ENCODE measurements around the gene SIK2.

The SIK2 gene

DNA sequence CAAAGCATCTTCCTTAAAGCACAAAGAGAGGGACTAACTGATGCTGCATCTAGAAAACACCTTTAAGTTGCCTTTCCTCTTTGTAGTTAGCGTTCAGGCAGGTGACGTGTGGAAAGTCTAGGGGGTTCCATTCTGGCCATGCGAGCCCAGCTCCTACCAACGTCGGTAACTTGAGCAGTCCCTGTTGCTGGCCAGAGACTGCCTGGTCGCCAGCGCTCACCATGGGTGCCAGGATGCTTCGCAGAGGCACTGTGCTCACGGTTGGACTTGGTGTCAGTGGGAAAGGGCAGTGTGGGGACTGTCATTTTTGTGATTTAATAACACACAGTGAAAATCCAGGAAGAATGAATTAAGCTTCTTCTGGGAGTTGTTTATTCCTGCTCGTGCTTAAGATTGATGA lies 123.4 kb downstream of the SIK2 start:
- TF ChIP-seq, protein P1, sequence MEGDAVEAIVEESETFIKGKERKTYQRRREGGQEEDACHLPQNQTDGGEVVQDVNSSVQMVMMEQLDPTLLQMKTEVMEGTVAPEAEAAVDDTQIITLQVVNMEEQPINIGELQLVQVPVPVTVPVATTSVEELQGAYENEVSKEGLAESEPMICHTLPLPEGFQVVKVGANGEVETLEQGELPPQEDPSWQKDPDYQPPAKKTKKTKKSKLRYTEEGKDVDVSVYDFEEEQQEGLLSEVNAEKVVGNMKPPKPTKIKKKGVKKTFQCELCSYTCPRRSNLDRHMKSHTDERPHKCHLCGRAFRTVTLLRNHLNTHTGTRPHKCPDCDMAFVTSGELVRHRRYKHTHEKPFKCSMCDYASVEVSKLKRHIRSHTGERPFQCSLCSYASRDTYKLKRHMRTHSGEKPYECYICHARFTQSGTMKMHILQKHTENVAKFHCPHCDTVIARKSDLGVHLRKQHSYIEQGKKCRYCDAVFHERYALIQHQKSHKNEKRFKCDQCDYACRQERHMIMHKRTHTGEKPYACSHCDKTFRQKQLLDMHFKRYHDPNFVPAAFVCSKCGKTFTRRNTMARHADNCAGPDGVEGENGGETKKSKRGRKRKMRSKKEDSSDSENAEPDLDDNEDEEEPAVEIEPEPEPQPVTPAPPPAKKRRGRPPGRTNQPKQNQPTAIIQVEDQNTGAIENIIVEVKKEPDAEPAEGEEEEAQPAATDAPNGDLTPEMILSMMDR (IDR thresholded peaks at IDR 0.05; ENCODE audit: low read depth, low read length) = no peak
- H3K4me3 ChIP-seq (ENCODE audit: low read depth, low read length) = no peak overlapping the region
- DNase-seq (ENCODE audit: low read depth, low spot score) = no peak
- in situ Hi-C loops (cut with HindIII; ENCODE audit: low sequenced_read_pairs) = no loop called here

DNA sequence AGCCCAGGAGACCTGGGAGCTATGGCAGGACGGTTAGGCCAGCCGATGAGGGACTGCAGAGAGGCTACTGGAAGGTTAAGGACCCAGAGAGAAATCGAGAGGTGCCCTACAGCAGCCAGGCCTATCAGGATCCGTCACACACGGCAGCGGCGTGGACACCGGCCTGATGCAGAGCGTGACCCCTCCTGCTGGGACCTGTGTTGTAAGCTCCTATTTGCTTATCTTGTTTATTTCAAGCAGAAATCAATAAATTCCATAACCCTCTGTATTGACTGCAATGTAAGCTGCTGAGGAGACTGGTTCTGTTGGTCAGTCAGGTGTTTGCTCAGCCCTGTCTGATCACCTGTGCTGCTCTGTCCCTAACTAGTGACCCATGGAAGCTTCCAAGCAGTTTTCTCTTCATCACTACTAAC lies 124.1 kb downstream of the SIK2 start:
- H3K4me3 ChIP-seq (ENCODE audit: low read depth, low read length) = no peak overlapping the region
- TF ChIP-seq, protein P1 (IDR thresholded peaks at IDR 0.05; ENCODE audit: low read depth, low read length) = no peak
- in situ Hi-C loops (cut with HindIII; ENCODE audit: low sequenced_read_pairs) = no loop called here
- DNase-seq (ENCODE audit: low read depth, low spot score) = no peak

DNA sequence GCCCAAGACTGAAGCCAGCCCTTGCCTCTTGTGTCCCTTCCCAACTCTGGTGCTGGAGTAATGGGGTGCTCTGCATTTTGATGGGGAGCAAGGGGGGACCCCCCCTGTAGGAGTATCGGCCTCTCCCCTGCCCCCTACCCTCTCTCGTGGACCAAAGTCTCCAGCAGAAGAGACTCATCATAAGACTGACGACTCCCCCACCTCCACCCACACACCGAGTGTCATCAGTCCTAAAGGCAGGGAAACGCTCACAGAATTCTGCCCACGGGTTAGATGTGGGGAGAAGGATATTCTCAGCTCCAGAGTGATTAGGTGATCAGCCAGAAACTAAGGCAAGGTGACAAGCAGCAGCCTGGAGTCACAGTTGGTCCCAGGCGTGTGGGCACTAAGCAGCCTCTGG lies 125.2 kb downstream of the SIK2 start:
- in situ Hi-C loops (cut with HindIII; ENCODE audit: low sequenced_read_pairs) = no loop called here
- no peak for DNase-seq (ENCODE audit: low read depth, low spot score)
- TF ChIP-seq, protein P1 (IDR thresholded peaks at IDR 0.05; ENCODE audit: low read depth, low read length) = no peak
- no peak overlapping the region for H3K4me3 ChIP-seq (ENCODE audit: low read depth, low read length)

DNA sequence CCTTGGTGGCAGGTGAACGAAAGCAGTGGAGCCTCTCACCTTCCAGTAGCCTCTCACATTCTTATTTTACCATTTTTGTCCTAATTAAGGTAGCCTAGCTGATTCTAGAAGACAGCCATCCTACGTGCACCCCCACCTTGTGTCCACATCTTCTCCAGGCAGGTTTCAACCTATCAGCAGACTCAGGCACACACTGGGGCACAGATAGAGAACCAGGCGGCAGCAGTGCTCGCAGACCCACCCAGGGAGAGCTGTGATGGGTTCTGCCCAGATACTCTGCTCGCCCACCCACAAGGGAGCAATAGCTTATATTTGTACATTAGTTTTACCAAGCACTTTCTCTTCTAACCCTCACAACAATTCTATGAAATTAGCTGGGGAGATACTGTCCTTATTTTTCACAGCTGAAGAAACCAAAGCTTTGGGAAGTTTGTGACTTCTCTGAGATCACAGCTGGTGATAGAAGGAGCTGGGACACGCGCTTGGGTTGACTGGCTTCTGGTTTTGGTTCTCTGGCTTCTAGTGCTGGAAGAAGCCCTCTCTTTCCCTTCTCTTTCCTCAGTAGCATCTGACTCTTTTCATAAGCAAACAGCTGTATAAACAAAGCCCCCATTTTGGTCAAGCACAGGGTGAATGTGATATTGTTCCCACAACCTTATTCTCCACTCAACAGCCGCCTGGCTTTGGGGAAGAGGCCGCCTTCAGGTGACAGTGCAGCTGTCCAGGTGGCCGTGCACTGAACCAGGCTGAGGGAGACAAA lies 127.0 kb downstream of the SIK2 start:
- in situ Hi-C loops (cut with HindIII; ENCODE audit: low sequenced_read_pairs) = no loop called here
- TF ChIP-seq, protein P1 (IDR thresholded peaks at IDR 0.05; ENCODE audit: low read depth, low read length) = no peak
- H3K4me3 ChIP-seq (ENCODE audit: low read depth, low read length) = no peak overlapping the region
- DNase-seq (ENCODE audit: low read depth, low spot score) = peak; percentile 53

DNA sequence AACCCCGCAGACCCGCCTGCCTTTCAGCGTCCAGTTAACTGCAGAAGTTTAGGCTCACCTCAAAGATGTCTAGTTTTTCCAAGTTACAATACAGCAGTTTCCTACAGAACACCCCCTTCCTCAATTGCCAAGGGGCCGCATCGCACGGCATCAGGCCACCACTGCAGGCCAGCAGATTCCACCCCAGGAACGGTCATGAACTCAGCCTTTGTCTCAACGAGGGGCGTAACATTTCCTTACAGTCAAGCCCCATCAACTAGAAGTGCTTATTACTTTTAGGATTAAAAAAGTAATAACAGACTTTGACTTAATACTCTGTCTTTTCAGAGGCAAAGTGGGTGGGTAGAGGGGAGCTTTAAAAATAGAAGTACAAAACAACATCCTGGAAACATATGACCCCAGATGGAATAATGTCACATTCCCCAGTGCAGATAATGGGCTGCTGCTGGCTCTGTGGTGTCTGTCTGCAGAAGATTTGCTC lies 127.6 kb downstream of the SIK2 start:
- no peak overlapping the region for H3K4me3 ChIP-seq (ENCODE audit: low read depth, low read length)
- peak; percentile 58 for DNase-seq (ENCODE audit: low read depth, low spot score)
- in situ Hi-C loops (cut with HindIII; ENCODE audit: low sequenced_read_pairs) = no loop called here
- TF ChIP-seq, protein P1 (IDR thresholded peaks at IDR 0.05; ENCODE audit: low read depth, low read length) = no peak

DNA sequence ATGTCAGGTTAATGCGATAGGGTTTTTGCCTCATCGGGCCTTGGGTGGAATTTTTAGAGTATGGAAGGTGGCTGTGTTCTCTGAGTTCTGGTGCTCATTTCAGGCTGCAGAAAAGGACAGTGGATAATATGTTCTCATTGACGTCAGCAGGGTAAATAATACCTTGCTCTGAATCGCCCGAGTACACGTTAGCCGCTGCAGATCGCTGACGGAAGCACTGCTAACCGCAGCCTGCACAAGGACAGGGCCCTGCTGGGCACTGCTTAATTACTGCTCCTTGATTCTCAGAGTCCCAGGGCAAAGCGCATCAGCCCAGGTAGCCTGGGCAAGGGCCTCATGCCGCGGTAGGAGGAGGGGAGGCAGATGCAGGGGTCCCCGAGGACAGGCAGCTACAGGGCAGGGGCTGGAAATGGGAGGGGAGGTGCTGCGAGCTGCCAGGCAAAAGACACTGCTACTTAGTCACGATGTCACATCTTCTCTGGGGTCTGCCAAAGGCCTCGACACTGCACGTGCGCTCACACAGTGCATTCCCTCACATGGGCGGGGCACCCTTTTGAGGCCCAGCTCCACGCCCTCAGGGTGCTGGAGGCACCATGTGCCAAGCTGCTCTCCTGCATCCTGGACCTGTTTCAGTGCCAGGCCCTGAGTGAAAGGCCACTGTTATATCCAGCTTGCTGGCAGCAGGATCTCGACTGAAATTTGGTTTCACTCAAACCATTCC lies 128.8 kb downstream of the SIK2 start:
- TF ChIP-seq, protein P1 (IDR thresholded peaks at IDR 0.05; ENCODE audit: low read depth, low read length) = no peak
- in situ Hi-C loops (cut with HindIII; ENCODE audit: low sequenced_read_pairs) = no loop called here
- DNase-seq (ENCODE audit: low read depth, low spot score) = peak; percentile 92
- H3K4me3 ChIP-seq (ENCODE audit: low read depth, low read length) = no peak overlapping the region
